Upper lobe of right lung (tissue), 1 donor: ENCODE data around the gene NUBPL. TPM values are rescaled to one million over a fixed set of nuclear protein-coding genes. Genes with fewer than 3 reads are reported as not detected.

ENCODE experiments used
- ATAC-seq: fragments of 200-7000 bp; cut with Tn5 transposase; one replicate; pipeline ENCODE4 v1.9.1; 2020; ENCODE audit warnings: mild to moderate bottlenecking, moderate library complexity
- DNase-seq: peaks from one replicate; pipeline ENCODE4 v3.0.0-alpha.2; 2020
- H3K27ac ChIP-seq: fragments of 200-600 bp; one replicate; pipeline ENCODE4 v1.8.0; 2022
- H3K27me3 ChIP-seq: fragments of 200-600 bp; one replicate; pipeline ENCODE4 v1.8.0; 2022; ENCODE audit warnings: mild to moderate bottlenecking
- H3K36me3 ChIP-seq: fragments of 200-600 bp; one replicate; pipeline ENCODE4 v1.8.0; 2022
- H3K4me1 ChIP-seq: fragments of 200-600 bp; one replicate; pipeline ENCODE4 v1.8.0; 2022
- H3K4me3 ChIP-seq: fragments of 200-600 bp; one replicate; pipeline ENCODE4 v1.8.0; 2022; ENCODE audit warnings: mild to moderate bottlenecking
- H3K9me3 ChIP-seq: fragments of 200-600 bp; one replicate; pipeline ENCODE4 v1.8.0; 2022
- intact Hi-C: fragments of 100-400 bp; cut with DNase I; formaldehyde crosslinking; loops from one replicate; pipeline ENCODE4 v1.11.0; 2022
- total RNA-seq: library from RNA; stranded (reverse); fragmentation: NEBNext Ultra II Directional; extraction: Animal tissue kit (Norgen Biotek cat#: 25700); gene quantifications from one replicate; pipeline ENCODE4 v1.2.1, GENCODE V29; 2021
- TF ChIP-seq, protein P1 (sequence below): fragments of 200-600 bp; IDR thresholded peaks from one replicate; pipeline ENCODE4 v1.8.0; 2022; ENCODE audit warnings: antibody characterized with exemption
- donor health status: DM: no; HTN: yes; CAD: no; lungs with severe emphysema.

NUBPL gene
- total RNA-seq, 1 donor from 2014 or later, result 12.1 TPM

DNA sequence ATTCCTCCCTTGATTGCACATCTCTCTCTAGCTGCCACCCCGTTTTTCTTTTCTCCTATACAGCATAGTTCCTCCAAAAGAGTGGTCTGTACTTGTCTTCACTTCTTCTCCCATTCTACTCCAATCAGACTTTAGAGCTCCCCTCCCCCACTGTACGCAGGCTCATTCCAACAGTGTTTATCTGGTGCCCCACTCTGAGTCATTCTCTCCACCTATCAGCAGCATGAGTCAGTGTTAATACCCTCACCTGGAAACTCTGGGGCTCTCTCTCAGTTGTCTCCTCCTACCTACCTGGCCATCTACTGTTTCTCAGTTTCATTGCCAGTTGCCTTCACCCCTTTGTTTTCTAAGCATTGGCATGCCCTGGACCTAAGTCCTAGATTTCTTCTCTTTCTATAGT, 340.8 kb downstream of the NUBPL start:
- no peak for DNase-seq
- TF ChIP-seq, protein P1, sequence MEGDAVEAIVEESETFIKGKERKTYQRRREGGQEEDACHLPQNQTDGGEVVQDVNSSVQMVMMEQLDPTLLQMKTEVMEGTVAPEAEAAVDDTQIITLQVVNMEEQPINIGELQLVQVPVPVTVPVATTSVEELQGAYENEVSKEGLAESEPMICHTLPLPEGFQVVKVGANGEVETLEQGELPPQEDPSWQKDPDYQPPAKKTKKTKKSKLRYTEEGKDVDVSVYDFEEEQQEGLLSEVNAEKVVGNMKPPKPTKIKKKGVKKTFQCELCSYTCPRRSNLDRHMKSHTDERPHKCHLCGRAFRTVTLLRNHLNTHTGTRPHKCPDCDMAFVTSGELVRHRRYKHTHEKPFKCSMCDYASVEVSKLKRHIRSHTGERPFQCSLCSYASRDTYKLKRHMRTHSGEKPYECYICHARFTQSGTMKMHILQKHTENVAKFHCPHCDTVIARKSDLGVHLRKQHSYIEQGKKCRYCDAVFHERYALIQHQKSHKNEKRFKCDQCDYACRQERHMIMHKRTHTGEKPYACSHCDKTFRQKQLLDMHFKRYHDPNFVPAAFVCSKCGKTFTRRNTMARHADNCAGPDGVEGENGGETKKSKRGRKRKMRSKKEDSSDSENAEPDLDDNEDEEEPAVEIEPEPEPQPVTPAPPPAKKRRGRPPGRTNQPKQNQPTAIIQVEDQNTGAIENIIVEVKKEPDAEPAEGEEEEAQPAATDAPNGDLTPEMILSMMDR, result no peak
- H3K36me3 ChIP-seq, result no peaks in the 10 kb centered on the region
- intact Hi-C loops, result no loop called here
- H3K4me3 ChIP-seq, result no peak overlapping the region
- ATAC-seq, result peak; percentile 40
- no peaks in the 10 kb centered on the region for H3K27me3 ChIP-seq
- H3K9me3 ChIP-seq, result no peaks in the 10 kb centered on the region
- no peak overlapping the region for H3K27ac ChIP-seq
- H3K4me1 ChIP-seq, result no peaks in the 10 kb centered on the region

DNA sequence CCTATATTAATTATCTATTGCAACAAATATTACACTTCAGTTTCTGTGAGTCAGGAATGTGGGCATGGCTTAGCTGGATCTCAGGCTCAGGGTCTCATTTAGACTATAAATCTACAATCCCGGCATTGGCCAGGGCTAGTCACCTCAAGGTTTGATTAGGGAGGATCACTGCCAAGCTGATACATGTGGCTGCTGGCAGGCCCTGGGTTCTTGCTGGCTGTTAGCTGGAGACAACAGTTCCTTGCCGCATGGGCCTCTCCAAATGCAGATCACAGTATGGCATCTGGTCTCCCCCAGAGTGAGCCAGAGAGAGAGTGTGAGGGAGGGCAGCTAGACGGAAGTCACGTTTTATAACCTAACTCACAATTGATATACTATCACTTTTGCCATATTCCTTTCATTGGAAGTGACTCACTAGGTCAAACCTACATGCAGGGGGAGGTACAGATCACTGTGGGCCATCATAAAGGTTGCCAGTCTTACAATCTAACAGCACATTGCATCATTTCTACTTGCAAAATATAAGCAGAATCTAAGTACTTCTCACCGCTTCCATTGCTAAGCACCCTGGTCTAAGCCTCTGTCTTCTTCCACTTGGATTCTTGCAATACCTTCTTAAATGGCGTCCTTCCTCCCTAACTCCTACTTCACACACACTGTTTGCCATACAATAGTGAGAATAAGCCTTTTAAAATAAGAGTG, 341.9 kb downstream of the NUBPL start:
- Histone ChIP-seq H3K27me3 (no peaks in the 10 kb centered on the region), H3K27ac (no peak overlapping the region), H3K4me3 (no peak overlapping the region), H3K4me1 (no peaks in the 10 kb centered on the region), H3K36me3 (no peaks in the 10 kb centered on the region), H3K9me3 (no peaks in the 10 kb centered on the region)
- DNase-seq, result no peak
- TF ChIP-seq, protein P1, result no peak
- intact Hi-C loops, result no loop called here
- no peak for ATAC-seq

DNA sequence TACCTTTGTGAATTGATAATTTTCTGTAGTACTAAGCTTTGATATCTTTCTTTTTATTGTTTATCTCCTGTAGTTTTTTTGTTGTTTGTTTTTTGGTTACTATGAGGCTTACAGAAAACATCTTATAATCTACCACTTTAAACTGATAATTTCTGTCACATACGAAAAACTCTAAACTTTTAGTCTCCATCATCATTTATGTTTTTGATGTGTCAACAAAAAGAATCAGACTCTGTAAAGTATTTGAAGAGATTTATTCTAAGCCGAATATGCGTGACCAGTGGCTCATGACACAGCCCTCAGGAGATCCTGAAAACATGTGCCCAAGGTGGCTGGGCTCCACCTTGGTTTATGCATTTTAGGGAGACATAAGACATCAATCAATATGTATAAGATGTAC, 348.8 kb downstream of the NUBPL start:
- H3K27me3 ChIP-seq, result no peaks in the 10 kb centered on the region
- H3K36me3 ChIP-seq, result no peaks in the 10 kb centered on the region
- H3K9me3 ChIP-seq, result no peaks in the 10 kb centered on the region
- H3K27ac ChIP-seq, result no peak overlapping the region
- ATAC-seq, result no peak
- no peaks in the 10 kb centered on the region for H3K4me1 ChIP-seq
- intact Hi-C loops, result no loop called here
- no peak overlapping the region for H3K4me3 ChIP-seq
- DNase-seq, result no peak
- TF ChIP-seq, protein P1, result no peak

Other genes with a start within 250 kb of the NUBPL start
- gene HEATR5A, start 140.9 kb upstream of the NUBPL start, total RNA-seq, result 46.3 TPM
- 18.2 TPM for gene DTD2, start 103.9 kb upstream of the NUBPL start, total RNA-seq
- not detected for gene GPR33, start 73.4 kb upstream of the NUBPL start, total RNA-seq